SK-N-SH (cell line): ENCODE data around the gene TPM3.

Source experiments
- EP300 ChIP-seq, 2 experiments: IDR thresholded peaks; 2 replicates each; pipeline versions ENCODE4 v1.4.0 to v1.6.1; 2012; ENCODE audit warnings: borderline replicate concordance in 1 of 2, low read depth in 1 of 2, low read length in 1 of 2
- POLR2AphosphoS5 ChIP-seq: IDR thresholded peaks from 2 replicates; pipeline ENCODE4 v1.6.1; 2012; ENCODE audit warnings: low read depth, low read length
- YY1 ChIP-seq: IDR thresholded peaks from 2 replicates; pipeline ENCODE4 v1.4.0; 2012; ENCODE audit warnings: low read depth, mild to moderate bottlenecking
- TF ChIP-seq, protein P1 (sequence below): IDR thresholded peaks from 2 replicates; pipeline ENCODE4 v1.4.0; 2012; ENCODE audit warnings: low read depth, borderline replicate concordance
- TF ChIP-seq, protein P2 (sequence below): fragments of 200-600 bp; sonication (generic); IDR thresholded peaks from 2 replicates; pipeline ENCODE4 v1.6.1; 2017; ENCODE audit warnings: antibody characterized with exemption, mild to moderate bottlenecking, moderate library complexity
- TF ChIP-seq, protein P3 (sequence below): IDR thresholded peaks from 2 replicates; pipeline ENCODE4 v1.4.0; 2012; ENCODE audit warnings: low read depth

DNA sequence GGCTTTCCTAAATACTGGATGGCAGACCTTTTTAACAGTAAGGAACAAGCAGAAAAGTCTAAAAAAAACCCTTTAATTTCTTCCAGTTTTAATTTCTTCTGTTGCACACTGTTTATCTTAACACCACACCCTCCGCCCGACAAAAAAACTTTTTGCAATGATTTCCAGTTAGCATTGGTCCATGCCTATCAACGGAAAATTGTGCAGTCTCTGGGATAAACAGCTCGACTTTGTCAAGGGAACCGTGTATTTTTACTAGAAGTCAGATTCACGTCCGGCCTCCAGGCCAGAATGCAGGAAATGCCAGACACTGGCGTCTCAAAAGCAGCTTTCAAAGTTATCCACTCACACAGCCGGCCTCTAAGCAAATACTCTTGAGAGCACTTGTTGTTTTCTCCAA is 36.6 kb downstream of the TPM3 start:
- TF ChIP-seq YY1 (no peak), POLR2AphosphoS5 (no peak), EP300 (IDR thresholded peaks at IDR 0.05; ENCODE audit: borderline replicate concordance in 1 of 2, low read depth in 1 of 2, low read length in 1 of 2) (no peak)
- TF ChIP-seq, protein P1, sequence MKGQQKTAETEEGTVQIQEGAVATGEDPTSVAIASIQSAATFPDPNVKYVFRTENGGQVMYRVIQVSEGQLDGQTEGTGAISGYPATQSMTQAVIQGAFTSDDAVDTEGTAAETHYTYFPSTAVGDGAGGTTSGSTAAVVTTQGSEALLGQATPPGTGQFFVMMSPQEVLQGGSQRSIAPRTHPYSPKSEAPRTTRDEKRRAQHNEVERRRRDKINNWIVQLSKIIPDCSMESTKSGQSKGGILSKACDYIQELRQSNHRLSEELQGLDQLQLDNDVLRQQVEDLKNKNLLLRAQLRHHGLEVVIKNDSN = no peak
- TF ChIP-seq, protein P2, sequence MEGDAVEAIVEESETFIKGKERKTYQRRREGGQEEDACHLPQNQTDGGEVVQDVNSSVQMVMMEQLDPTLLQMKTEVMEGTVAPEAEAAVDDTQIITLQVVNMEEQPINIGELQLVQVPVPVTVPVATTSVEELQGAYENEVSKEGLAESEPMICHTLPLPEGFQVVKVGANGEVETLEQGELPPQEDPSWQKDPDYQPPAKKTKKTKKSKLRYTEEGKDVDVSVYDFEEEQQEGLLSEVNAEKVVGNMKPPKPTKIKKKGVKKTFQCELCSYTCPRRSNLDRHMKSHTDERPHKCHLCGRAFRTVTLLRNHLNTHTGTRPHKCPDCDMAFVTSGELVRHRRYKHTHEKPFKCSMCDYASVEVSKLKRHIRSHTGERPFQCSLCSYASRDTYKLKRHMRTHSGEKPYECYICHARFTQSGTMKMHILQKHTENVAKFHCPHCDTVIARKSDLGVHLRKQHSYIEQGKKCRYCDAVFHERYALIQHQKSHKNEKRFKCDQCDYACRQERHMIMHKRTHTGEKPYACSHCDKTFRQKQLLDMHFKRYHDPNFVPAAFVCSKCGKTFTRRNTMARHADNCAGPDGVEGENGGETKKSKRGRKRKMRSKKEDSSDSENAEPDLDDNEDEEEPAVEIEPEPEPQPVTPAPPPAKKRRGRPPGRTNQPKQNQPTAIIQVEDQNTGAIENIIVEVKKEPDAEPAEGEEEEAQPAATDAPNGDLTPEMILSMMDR = no peak
- TF ChIP-seq, protein P3, sequence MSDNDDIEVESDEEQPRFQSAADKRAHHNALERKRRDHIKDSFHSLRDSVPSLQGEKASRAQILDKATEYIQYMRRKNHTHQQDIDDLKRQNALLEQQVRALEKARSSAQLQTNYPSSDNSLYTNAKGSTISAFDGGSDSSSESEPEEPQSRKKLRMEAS = no peak
